Breast epithelium (tissue), 3 donors: ENCODE results near the gene AP5S1.

Source experiments
- POLR2A ChIP-seq: fragments of 450-650 bp; IDR thresholded peaks from one replicate; pipeline ENCODE4 v1.6.1; 2016; ENCODE audit warnings: antibody characterized with exemption, mild to moderate bottlenecking, moderate library complexity
- TF ChIP-seq, protein P1 (sequence below), 3 donors: fragments of 450-650 bp; IDR thresholded peaks; one replicate each; pipeline ENCODE4 v1.5.1; 2016 to 2017; ENCODE audit warnings: antibody characterized with exemption in 3 of 3, mild to moderate bottlenecking in 3 of 3, moderate library complexity in 3 of 3

DNA sequence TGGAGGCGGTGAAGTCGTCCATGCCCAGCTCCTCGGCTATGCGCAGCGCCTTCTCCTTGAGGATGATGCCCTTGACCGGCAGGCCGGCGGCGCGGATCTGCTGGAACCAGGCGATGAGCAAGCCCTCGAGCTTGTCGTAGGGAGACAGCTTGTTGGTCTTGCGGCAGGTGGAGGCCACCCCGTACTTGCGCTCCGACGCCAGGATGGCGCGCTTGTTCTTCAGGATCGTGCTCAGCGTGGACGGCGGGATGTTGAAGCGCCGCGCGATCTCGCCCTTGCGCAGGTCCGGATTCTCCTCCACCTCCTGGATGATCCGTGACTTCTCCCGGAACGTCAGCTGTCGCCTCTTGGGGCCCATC is 34.2 kb upstream of the AP5S1 start:
- TF ChIP-seq, protein P1, sequence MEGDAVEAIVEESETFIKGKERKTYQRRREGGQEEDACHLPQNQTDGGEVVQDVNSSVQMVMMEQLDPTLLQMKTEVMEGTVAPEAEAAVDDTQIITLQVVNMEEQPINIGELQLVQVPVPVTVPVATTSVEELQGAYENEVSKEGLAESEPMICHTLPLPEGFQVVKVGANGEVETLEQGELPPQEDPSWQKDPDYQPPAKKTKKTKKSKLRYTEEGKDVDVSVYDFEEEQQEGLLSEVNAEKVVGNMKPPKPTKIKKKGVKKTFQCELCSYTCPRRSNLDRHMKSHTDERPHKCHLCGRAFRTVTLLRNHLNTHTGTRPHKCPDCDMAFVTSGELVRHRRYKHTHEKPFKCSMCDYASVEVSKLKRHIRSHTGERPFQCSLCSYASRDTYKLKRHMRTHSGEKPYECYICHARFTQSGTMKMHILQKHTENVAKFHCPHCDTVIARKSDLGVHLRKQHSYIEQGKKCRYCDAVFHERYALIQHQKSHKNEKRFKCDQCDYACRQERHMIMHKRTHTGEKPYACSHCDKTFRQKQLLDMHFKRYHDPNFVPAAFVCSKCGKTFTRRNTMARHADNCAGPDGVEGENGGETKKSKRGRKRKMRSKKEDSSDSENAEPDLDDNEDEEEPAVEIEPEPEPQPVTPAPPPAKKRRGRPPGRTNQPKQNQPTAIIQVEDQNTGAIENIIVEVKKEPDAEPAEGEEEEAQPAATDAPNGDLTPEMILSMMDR (IDR thresholded peaks at IDR 0.05) = no peak
- no peak for TF ChIP-seq POLR2A
